ENCODE measurements around the gene ZNF600.
"Not testable (repeated sequence)": the region's sequence is repeated elsewhere in the genome, so short reads cannot be mapped to it uniquely, and the experiment has no call there.

The ZNF600 gene

DNA sequence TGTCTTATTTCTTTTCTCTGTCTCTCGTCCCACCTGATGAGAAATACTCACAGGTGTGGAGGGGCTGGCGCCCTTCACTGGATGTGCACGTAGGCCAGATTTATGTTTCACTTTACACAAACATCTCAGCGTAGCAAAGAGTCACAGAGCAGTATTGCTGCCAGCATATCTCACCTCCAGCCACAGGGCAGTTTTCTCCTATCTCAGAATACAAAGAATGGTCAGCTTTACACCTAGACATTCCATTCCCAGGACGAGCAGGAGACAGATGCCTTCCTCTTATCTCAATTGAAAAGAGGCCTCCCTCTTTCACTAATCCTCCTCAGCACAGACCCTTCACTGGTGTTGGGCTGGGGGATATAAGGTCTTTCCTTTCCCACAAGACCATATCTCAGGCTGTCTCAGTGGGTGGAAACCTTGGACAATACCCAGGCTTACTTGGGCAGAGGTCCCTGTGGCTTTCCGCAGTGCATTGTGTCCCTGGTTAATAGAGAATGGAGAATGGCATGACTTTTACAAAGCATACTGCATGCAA lies 44.6 kb downstream of the ZNF600 start:
- TF ChIP-seq, protein P1, sequence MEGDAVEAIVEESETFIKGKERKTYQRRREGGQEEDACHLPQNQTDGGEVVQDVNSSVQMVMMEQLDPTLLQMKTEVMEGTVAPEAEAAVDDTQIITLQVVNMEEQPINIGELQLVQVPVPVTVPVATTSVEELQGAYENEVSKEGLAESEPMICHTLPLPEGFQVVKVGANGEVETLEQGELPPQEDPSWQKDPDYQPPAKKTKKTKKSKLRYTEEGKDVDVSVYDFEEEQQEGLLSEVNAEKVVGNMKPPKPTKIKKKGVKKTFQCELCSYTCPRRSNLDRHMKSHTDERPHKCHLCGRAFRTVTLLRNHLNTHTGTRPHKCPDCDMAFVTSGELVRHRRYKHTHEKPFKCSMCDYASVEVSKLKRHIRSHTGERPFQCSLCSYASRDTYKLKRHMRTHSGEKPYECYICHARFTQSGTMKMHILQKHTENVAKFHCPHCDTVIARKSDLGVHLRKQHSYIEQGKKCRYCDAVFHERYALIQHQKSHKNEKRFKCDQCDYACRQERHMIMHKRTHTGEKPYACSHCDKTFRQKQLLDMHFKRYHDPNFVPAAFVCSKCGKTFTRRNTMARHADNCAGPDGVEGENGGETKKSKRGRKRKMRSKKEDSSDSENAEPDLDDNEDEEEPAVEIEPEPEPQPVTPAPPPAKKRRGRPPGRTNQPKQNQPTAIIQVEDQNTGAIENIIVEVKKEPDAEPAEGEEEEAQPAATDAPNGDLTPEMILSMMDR (IDR thresholded peaks at IDR 0.05): no peak
- no peaks in the 10 kb centered on the region for H3K4me1 ChIP-seq (ENCODE audit: control insufficient read depth in 1 of 2, insufficient read depth in 1 of 2, low read depth in 1 of 2, low read length in 1 of 2)
- no peak overlapping the region for H3K27ac ChIP-seq
- H3K4me3 ChIP-seq (ENCODE audit: low read depth in 1 of 2, low read length in 1 of 2): no peak overlapping the region
- H3K9me3 ChIP-seq: no peaks in the 10 kb centered on the region
- H3K36me3 ChIP-seq: no peaks in the 10 kb centered on the region
- no peaks in the 10 kb centered on the region for H3K27me3 ChIP-seq

DNA sequence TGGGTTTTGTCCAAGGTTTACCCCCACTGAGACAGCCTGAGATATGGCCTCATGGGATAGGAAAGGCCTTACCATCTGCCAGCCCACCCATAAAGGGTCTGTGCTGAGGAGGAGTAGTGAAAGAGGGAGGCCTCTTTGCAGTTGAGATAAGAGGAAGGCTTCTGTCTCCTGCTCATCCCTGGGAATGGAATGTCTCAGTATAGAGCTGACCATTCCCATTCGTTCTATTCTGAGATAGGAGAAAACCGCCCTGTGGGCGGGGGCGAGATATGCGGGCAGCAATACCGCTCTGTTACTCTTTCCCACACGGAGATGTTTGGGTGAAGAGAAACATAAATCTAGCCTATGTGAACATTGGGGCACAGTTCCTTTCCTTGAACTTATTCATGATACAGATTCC lies 45.2 kb downstream of the ZNF600 start:
- not testable (repeated sequence) for H3K36me3 ChIP-seq; H3K27ac ChIP-seq; H3K4me3 ChIP-seq (ENCODE audit: low read depth in 1 of 2, low read length in 1 of 2); H3K9me3 ChIP-seq; H3K4me1 ChIP-seq (ENCODE audit: control insufficient read depth in 1 of 2, insufficient read depth in 1 of 2, low read depth in 1 of 2, low read length in 1 of 2); H3K27me3 ChIP-seq

DNA sequence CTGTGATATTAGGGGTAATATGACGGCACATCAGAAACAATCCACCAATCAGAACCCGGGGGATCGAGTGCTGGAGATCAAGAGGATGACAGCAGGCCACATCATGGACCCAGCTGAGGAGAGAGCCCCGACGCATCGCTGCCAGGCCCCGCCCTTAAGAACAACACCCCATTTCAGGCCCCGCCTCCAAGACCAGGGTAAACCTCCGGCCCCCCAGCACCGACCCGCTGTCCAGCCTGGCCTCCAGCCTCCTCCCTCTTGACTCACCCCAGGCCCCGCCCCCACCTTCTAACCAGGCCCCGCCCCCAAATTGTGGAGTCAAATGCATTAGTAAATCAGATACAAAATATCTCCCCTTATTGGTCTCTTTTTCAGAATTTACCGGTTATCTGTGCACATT lies 47.0 kb downstream of the ZNF600 start:
- H3K9me3 ChIP-seq: no peaks in the 10 kb centered on the region

DNA sequence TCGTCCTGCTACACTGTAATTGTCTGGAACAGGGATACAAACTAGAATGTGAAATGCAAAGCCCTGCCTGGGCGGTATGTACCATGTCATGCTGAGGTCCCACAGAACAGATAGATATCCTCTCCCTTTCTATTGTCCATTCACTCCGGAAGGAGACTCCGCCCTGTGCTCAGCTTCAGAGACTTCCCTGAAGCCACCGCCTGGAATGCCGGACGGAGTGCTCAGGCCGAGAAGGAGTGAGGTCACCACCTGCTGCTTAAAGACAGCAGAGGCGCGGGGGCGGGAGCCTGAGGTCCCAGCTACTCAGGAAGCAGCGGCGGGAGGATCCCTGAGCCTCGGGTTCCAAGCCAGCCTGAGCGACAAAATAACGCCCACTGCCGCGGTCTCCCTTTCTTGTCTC lies 50.9 kb downstream of the ZNF600 start:
- H3K4me3 ChIP-seq (ENCODE audit: low read depth in 1 of 2, low read length in 1 of 2): no peak overlapping the region
- H3K9me3 ChIP-seq: no peaks in the 10 kb centered on the region
- H3K36me3 ChIP-seq: no peaks in the 10 kb centered on the region
- TF ChIP-seq, protein P1 (IDR thresholded peaks at IDR 0.05): no peak
- H3K27me3 ChIP-seq: no peaks in the 10 kb centered on the region
- no peak overlapping the region for H3K27ac ChIP-seq
- peaks cover 9 to 10% of the 10 kb centered on the region in 2 experiments for H3K4me1 ChIP-seq (ENCODE audit: control insufficient read depth in 1 of 2, insufficient read depth in 1 of 2, low read depth in 1 of 2, low read length in 1 of 2)

More for the DNA sequence above, 47.0 kb downstream of the ZNF600 start:
- TF ChIP-seq, protein P1 (IDR thresholded peaks at IDR 0.05): no peak
- Histone ChIP-seq H3K4me1 (ENCODE audit: control insufficient read depth in 1 of 2, insufficient read depth in 1 of 2, low read depth in 1 of 2, low read length in 1 of 2) (no peaks in the 10 kb centered on the region), H3K36me3 (no peaks in the 10 kb centered on the region), H3K27me3 (no peaks in the 10 kb centered on the region), H3K27ac (no peak overlapping the region), H3K4me3 (ENCODE audit: low read depth in 1 of 2, low read length in 1 of 2) (no peak overlapping the region)

DNA sequence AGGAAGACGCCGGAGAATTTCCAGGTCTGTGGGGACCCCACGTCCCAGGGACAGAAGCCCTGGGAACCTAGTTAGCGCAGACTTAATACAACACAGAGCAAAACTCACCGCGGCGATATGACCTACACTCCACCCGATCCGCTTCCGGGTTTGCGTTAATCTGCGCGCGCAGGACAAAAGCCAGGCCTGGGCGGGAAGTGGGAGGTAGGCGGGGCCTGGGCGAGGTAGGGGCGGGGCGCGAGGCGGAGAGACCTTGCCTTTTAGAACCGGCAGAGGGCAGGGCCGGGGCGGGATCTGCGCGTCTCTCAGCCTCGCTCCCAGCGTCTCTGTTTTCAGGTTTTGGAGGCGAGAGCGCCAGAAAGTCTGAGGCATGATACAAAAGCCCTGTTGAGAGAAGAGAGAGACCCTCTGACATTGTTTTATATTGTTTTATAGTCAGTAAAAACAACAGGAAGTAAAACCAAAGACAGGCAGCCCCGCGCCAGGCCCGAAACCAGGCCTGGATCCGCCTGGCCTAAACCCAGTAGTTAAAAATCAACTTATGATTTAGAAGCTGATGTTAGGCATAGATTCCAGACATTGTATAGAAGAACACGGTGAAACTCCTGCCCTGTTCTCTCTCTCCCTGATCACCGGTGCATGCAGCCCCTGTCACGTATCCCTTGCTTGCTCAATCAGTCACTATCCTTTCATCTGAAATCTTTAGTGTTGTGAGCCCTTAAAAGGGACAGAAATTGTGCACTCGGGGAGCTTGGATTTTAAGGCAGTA lies 51.5 kb downstream of the ZNF600 start, which contains the start of gene ZNF611:
ZNF611 (minus strand) TSS at position 152 of the 769 bp plus-strand sequence. CDS start 19,150 bp downstream, outside the sequence.
- Histone ChIP-seq H3K36me3 (no peaks in the 10 kb centered on the region), H3K4me1 (ENCODE audit: control insufficient read depth in 1 of 2, insufficient read depth in 1 of 2, low read depth in 1 of 2, low read length in 1 of 2) (peaks cover 9 to 10% of the 10 kb centered on the region in 2 experiments), H3K27ac (peak within 1 kb of the TSS; percentile 92), H3K9me3 (no peaks in the 10 kb centered on the region), H3K27me3 (no peaks in the 10 kb centered on the region), H3K4me3 (ENCODE audit: low read depth in 1 of 2, low read length in 1 of 2) (peak within 1 kb of the TSS; percentile 77 to 89)
- TF ChIP-seq, protein P1 (IDR thresholded peaks at IDR 0.05): peak; percentile 78

DNA sequence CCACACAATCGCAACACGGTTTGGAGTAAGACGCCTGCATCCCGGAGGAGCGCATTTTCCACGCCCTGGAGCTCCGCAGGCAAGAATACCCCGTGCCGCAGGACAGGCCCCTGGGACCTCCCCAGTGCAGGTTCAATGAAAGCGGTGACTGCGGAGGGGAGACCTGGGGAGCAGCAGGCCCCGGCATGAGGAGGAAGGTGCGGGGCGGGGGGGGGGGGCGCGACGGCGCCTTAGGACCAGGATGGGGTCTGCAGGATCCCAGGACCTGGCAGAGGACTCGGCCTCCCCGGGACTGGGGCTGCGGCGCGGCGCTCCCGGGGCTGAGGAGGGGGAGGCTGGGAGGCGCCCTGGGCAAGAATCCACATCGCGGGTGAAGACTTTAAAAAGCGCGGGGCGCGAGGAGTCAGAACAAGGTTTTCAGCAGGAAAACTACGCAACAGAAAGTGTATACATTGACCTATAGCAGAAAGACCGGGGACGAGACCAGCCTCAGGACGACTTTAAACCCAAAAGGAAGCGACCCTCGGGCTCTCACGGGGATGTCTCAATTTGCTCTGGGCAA lies 52.2 kb downstream of the ZNF600 start:
- Histone ChIP-seq H3K4me3 (ENCODE audit: low read depth in 1 of 2, low read length in 1 of 2) (peak overlapping the region; percentile 77 to 89), H3K27ac (peak overlapping the region; percentile 92), H3K36me3 (no peaks in the 10 kb centered on the region), H3K4me1 (ENCODE audit: control insufficient read depth in 1 of 2, insufficient read depth in 1 of 2, low read depth in 1 of 2, low read length in 1 of 2) (peaks cover 9 to 10% of the 10 kb centered on the region in 2 experiments), H3K27me3 (no peaks in the 10 kb centered on the region), H3K9me3 (no peaks in the 10 kb centered on the region)
- TF ChIP-seq, protein P1 (IDR thresholded peaks at IDR 0.05): no peak

DNA sequence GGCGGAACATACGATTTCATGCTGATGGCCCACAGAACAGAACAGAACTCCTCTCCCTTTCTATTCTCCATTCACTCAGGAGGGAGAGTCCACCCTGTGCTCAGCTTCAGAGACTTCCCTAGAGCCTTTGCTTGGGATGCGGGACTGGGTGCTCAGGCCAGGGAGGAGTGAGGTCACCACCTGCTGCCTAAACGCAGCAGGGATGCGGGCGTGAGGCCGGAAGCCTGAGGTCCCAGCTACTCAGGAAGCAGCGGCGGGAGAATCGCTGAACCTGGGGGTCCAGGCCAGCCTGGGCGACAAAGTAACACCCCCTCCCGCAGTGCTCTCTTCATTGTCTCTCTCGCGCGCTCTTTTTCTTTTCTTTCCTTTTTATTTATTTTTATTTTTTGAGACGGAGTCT lies 60.5 kb downstream of the ZNF600 start:
- not testable (repeated sequence) for H3K4me3 ChIP-seq (ENCODE audit: low read depth in 1 of 2, low read length in 1 of 2); H3K27me3 ChIP-seq
- H3K36me3 ChIP-seq: peaks cover 61% of the 10 kb centered on the region

More for the DNA sequence above, 60.5 kb downstream of the ZNF600 start:
- H3K27ac ChIP-seq; H3K4me1 ChIP-seq (ENCODE audit: control insufficient read depth in 1 of 2, insufficient read depth in 1 of 2, low read depth in 1 of 2, low read length in 1 of 2); H3K9me3 ChIP-seq: not testable (repeated sequence)

All from neutrophil (primary cell).